SU-DHL-6 (cell line): ENCODE results near the gene FITM2.

Experiments used
- H2AFZ ChIP-seq: fragments of 200-600 bp; sonication (generic); 2 replicates; pipeline ENCODE4 v1.6.1; 2014; ENCODE audit warnings: low read depth, mild to moderate bottlenecking, moderate library complexity, mixed read lengths, antibody characterized with exemption, low read length; ENCODE audit not compliant: severe bottlenecking
- H3F3A ChIP-seq: fragments of 200-600 bp; shearing (Covaris generic); 2 replicates; pipeline ENCODE4 v1.6.0; 2016; ENCODE audit warnings: antibody characterized with exemption, mild to moderate bottlenecking; ENCODE audit not compliant: insufficient read depth
- H3K27ac ChIP-seq: fragments of 200-600 bp; sonication (generic); 2 replicates; pipeline ENCODE4 v1.5.1; 2016; ENCODE audit warnings: low read depth, mild to moderate bottlenecking, low read length, moderate library complexity, mixed read lengths
- H3K27me3 ChIP-seq: fragments of 200-600 bp; sonication (generic), shearing (Covaris generic); 2 replicates; pipeline ENCODE4 v1.6.0; 2014; ENCODE audit warnings: mild to moderate bottlenecking, low read length
- H3K36me3 ChIP-seq: fragments of 200-600 bp; sonication (generic); 2 replicates; pipeline ENCODE4 v1.6.1; 2014; ENCODE audit warnings: mild to moderate bottlenecking, low read length, mixed read lengths
- H3K4me2 ChIP-seq: fragments of 300-600, 200-600 bp; shearing (Covaris generic), sonication (generic); 2 replicates; pipeline ENCODE4 v1.6.0; 2014; ENCODE audit warnings: low read length, low read depth, mild to moderate bottlenecking; ENCODE audit not compliant: poor library complexity, severe bottlenecking
- H3K4me3 ChIP-seq: fragments of 200-600 bp; sonication (generic); 2 replicates; pipeline ENCODE4 v1.5.1; 2014; ENCODE audit warnings: antibody characterized with exemption, low read length, mild to moderate bottlenecking, mixed read lengths; ENCODE audit not compliant: insufficient read depth, poor library complexity, severe bottlenecking
- H3K79me2 ChIP-seq: fragments of 200-600 bp; sonication (generic); 2 replicates; pipeline ENCODE4 v1.6.1; 2014; ENCODE audit warnings: mild to moderate bottlenecking, low read length, moderate library complexity; ENCODE audit not compliant: insufficient read depth
- H3K9ac ChIP-seq: fragments of 200-600 bp; sonication (generic); 2 replicates; pipeline ENCODE4 v1.7.0; 2014; ENCODE audit warnings: mild to moderate bottlenecking, low read length
- H3K9me2 ChIP-seq: fragments of 200-600 bp; sonication (generic); replicated peaks from 2 replicates; pipeline ENCODE4 v1.6.1; 2014; ENCODE audit warnings: low read length; ENCODE audit not compliant: insufficient read depth
- H3K9me3 ChIP-seq: fragments of 200-600 bp; sonication (generic); 2 replicates; pipeline ENCODE4 v1.6.1; 2014; ENCODE audit warnings: low read length, mixed read lengths; ENCODE audit not compliant: insufficient read depth
- H4K20me1 ChIP-seq: fragments of 200-600 bp; sonication (generic); 2 replicates; pipeline ENCODE4 v1.6.1; 2014; ENCODE audit warnings: low read depth, mild to moderate bottlenecking, antibody characterized with exemption, low read length, moderate library complexity, mixed read lengths
- EZH2phosphoT487 ChIP-seq: fragments of 200-600 bp; sonication (generic), shearing (Covaris generic); conservative IDR thresholded peaks from 2 replicates; pipeline ENCODE4 v1.6.1; 2018; ENCODE audit warnings: mild to moderate bottlenecking, antibody characterized with exemption, low read length, moderate library complexity, mixed read lengths
- TF ChIP-seq, protein P1 (sequence below): fragments of 200-600 bp; sonication (generic); IDR thresholded peaks from one replicate; pipeline ENCODE4 v1.5.1; 2017; ENCODE audit warnings: antibody characterized with exemption, mild to moderate bottlenecking, low read length, moderate library complexity; ENCODE audit not compliant: insufficient read depth, poor library complexity, severe bottlenecking

Gene FITM2

DNA sequence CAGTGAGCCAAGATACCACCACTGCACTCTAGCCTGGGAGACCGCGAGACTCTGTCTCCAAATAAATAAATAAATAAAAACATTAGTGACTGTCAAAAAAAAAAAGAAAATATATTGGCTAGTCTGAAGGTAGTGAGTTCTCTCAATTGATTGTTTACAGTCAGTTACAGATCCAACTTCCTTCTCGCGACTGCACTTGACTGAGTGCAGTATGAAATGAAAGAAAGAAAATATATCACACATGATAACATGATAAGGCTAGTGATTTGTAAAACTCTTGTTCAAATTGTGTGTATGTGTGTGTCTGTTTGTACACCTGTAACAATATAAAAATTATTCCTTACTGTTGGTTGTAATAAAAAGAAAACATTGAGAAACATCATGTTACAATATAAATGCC, 33.7 kb upstream of the FITM2 start:
- H3K4me3 ChIP-seq: no peak overlapping the region
- no peak overlapping the region for H2AFZ ChIP-seq
- no peaks in the 10 kb centered on the region for H3K27me3 ChIP-seq
- no peaks in the 10 kb centered on the region for H3K9me3 ChIP-seq
- no peaks in the 10 kb centered on the region for H3F3A ChIP-seq
- no peak overlapping the region for H3K4me2 ChIP-seq
- no peak overlapping the region for H3K27ac ChIP-seq
- H4K20me1 ChIP-seq: no peaks in the 10 kb centered on the region
- no peaks in the 10 kb centered on the region for H3K79me2 ChIP-seq
- H3K36me3 ChIP-seq: no peaks in the 10 kb centered on the region
- H3K9ac ChIP-seq: no peak overlapping the region
- TF ChIP-seq EZH2phosphoT487: no peak
- TF ChIP-seq, protein P1, sequence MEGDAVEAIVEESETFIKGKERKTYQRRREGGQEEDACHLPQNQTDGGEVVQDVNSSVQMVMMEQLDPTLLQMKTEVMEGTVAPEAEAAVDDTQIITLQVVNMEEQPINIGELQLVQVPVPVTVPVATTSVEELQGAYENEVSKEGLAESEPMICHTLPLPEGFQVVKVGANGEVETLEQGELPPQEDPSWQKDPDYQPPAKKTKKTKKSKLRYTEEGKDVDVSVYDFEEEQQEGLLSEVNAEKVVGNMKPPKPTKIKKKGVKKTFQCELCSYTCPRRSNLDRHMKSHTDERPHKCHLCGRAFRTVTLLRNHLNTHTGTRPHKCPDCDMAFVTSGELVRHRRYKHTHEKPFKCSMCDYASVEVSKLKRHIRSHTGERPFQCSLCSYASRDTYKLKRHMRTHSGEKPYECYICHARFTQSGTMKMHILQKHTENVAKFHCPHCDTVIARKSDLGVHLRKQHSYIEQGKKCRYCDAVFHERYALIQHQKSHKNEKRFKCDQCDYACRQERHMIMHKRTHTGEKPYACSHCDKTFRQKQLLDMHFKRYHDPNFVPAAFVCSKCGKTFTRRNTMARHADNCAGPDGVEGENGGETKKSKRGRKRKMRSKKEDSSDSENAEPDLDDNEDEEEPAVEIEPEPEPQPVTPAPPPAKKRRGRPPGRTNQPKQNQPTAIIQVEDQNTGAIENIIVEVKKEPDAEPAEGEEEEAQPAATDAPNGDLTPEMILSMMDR: no peak
- H3K9me2 ChIP-seq: no peaks in the 10 kb centered on the region

DNA sequence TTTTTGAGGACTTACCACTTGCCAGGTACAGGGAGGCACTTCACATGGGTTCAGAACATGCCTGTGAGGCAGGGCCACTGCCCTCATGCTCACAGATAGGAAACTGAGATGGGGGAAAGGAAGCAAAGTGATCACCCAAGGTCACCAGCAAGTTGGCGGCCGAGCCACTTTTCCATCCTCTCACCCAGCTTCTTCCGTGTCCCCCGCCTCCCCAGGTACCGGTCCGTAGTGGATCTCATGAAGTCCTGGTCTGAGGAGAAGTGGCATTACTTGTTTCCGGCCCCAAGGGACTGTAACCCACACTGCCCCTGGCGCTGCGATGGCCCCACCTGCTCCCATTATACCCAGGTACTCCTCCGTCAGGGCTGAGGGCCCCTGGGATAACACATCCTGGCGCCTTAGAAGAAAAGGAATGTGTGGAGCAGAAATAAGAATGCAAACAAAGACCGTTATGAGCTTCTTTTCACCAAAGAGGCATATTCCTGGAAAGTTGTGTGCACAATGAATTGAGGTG, 32.2 kb upstream of the FITM2 start:
- Histone ChIP-seq H2AFZ (no peak overlapping the region), H3K9me2 (no peaks in the 10 kb centered on the region), H3K4me2 (no peak overlapping the region), H3K27ac (no peak overlapping the region), H3K27me3 (no peaks in the 10 kb centered on the region), H3K9me3 (no peaks in the 10 kb centered on the region), H3K36me3 (no peaks in the 10 kb centered on the region), H3K4me3 (no peak overlapping the region), H3K79me2 (no peaks in the 10 kb centered on the region), H3F3A (no peaks in the 10 kb centered on the region), H3K9ac (no peak overlapping the region), H4K20me1 (no peaks in the 10 kb centered on the region)
- no peak for TF ChIP-seq EZH2phosphoT487
- TF ChIP-seq, protein P1: no peak

DNA sequence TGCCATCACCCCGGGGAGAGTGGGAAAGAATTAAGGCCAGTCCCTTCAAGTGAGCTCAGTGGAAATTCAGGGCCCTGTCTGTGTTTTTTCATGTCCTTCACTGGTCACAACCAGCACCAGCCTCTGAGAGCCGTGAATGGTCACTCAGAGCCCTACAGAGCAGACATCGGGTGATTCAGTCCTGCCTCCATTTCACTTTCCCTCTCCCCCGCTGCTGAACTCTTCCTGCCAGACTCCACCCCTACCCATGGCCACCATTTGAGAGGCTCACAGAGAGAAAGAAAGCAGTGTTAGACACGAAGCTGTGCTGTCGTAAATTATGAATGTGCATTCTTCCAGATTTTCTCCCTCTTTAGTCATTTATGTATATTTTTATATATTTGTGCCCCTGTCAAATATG, 31.2 kb upstream of the FITM2 start:
- Histone ChIP-seq H3K9ac (no peak overlapping the region), H3K9me2 (no peaks in the 10 kb centered on the region), H3K4me2 (no peak overlapping the region), H3K79me2 (no peaks in the 10 kb centered on the region), H3K9me3 (no peaks in the 10 kb centered on the region), H3K27ac (no peak overlapping the region), H3K36me3 (no peaks in the 10 kb centered on the region), H2AFZ (no peak overlapping the region), H3K27me3 (no peaks in the 10 kb centered on the region), H4K20me1 (no peaks in the 10 kb centered on the region), H3K4me3 (no peak overlapping the region), H3F3A (no peaks in the 10 kb centered on the region)
- no peak for TF ChIP-seq EZH2phosphoT487
- TF ChIP-seq, protein P1: no peak
